ENCODE measurements around the gene PRKAG1. TPM values are rescaled to one million over a fixed set of nuclear protein-coding genes. Genes with fewer than 3 reads are reported as not detected.

The PRKAG1 gene
- polyA plus RNA-seq, 1 donor from 2014 or later: 71.0 TPM

GRCh38 chr12:48988030-48988649 is 30.4 kb downstream of the PRKAG1 start:
- H3F3A ChIP-seq (ENCODE audit: insufficient read depth, low read length, poor library complexity, severe bottlenecking): no peaks in the 10 kb centered on the region
- no peaks in the 10 kb centered on the region for H4K20me1 ChIP-seq (ENCODE audit: insufficient read depth)
- H3K4me2 ChIP-seq (ENCODE audit: low read length): no peak overlapping the region
- TF ChIP-seq TAF1 (IDR thresholded peaks at IDR 0.05; ENCODE audit: low read depth): no peak
- TF ChIP-seq RAD21 (conservative IDR thresholded peaks at IDR 0.05): peak; percentile 33
- TF ChIP-seq EP300 (conservative IDR thresholded peaks at IDR 0.05; ENCODE audit: poor library complexity, severe bottlenecking): no peak
- TF ChIP-seq EZH2 (IDR thresholded peaks at IDR 0.05; ENCODE audit: borderline replicate concordance, insufficient read depth, low read length, poor library complexity, severe bottlenecking): no peak
- TF ChIP-seq POLR2AphosphoS5 (IDR thresholded peaks at IDR 0.05): no peak
- peak; percentile 62 for TF ChIP-seq CTCF (IDR thresholded peaks at IDR 0.05; ENCODE audit: poor library complexity, severe bottlenecking)
- no peak for TF ChIP-seq MXI1 (conservative IDR thresholded peaks at IDR 0.05; ENCODE audit: poor library complexity, severe bottlenecking)
- peak; percentile 53 for TF ChIP-seq SMC3 (conservative IDR thresholded peaks at IDR 0.05; ENCODE audit: poor library complexity)
- no peak for TF ChIP-seq REST (IDR thresholded peaks at IDR 0.05; ENCODE audit: borderline replicate concordance)
- H3K4me3 ChIP-seq (ENCODE audit: low read length): no peak overlapping the region
- H3K79me2 ChIP-seq (replicated peaks; ENCODE audit: insufficient read depth, low read length): no peaks in the 10 kb centered on the region
- no peak overlapping the region for H2AFZ ChIP-seq (ENCODE audit: low read depth, low read length)
- H3K27ac ChIP-seq (ENCODE audit: low read length): no peak overlapping the region
- H3K9me3 ChIP-seq (ENCODE audit: low read length): no peaks in the 10 kb centered on the region
- H3K36me3 ChIP-seq (ENCODE audit: insufficient read depth, low read length): no peaks in the 10 kb centered on the region
- no peak overlapping the region for H3K9ac ChIP-seq (ENCODE audit: low read length)
- no peaks in the 10 kb centered on the region for H3K9me2 ChIP-seq (ENCODE audit: insufficient read depth, low read length)
- H3K27me3 ChIP-seq (ENCODE audit: insufficient read depth, low read depth, low read length): peaks cover 96% of the 10 kb centered on the region

- no peak overlapping the region for H3K27ac ChIP-seq (ENCODE audit: low read length)
- no peak overlapping the region for H3K9ac ChIP-seq (ENCODE audit: low read length)
- H4K20me1 ChIP-seq (ENCODE audit: insufficient read depth): no peaks in the 10 kb centered on the region
- no peak overlapping the region for H3K4me3 ChIP-seq (ENCODE audit: low read length)
- no peaks in the 10 kb centered on the region for H3K9me2 ChIP-seq (ENCODE audit: insufficient read depth, low read length)
- no peak overlapping the region for H3K4me2 ChIP-seq (ENCODE audit: low read length)
- no peak overlapping the region for H2AFZ ChIP-seq (ENCODE audit: low read depth, low read length)
- no peak for TF ChIP-seq MXI1 (conservative IDR thresholded peaks at IDR 0.05; ENCODE audit: poor library complexity, severe bottlenecking)
- no peak for TF ChIP-seq CTCF (IDR thresholded peaks at IDR 0.05; ENCODE audit: poor library complexity, severe bottlenecking)
- no peak for TF ChIP-seq TAF1 (IDR thresholded peaks at IDR 0.05; ENCODE audit: low read depth)
- TF ChIP-seq SMC3 (conservative IDR thresholded peaks at IDR 0.05; ENCODE audit: poor library complexity): no peak
- no peak for TF ChIP-seq EZH2 (IDR thresholded peaks at IDR 0.05; ENCODE audit: borderline replicate concordance, insufficient read depth, low read length, poor library complexity, severe bottlenecking)
- no peak for TF ChIP-seq POLR2AphosphoS5 (IDR thresholded peaks at IDR 0.05)
- TF ChIP-seq EP300 (conservative IDR thresholded peaks at IDR 0.05; ENCODE audit: poor library complexity, severe bottlenecking): no peak
- peaks cover 98% of the 10 kb centered on the region for H3K27me3 ChIP-seq (ENCODE audit: insufficient read depth, low read depth, low read length)
- no peaks in the 10 kb centered on the region for H3K36me3 ChIP-seq (ENCODE audit: insufficient read depth, low read length)
- H3K9me3 ChIP-seq (ENCODE audit: low read length): no peaks in the 10 kb centered on the region
- H3F3A ChIP-seq (ENCODE audit: insufficient read depth, low read length, poor library complexity, severe bottlenecking): no peaks in the 10 kb centered on the region
- no peaks in the 10 kb centered on the region for H3K79me2 ChIP-seq (replicated peaks; ENCODE audit: insufficient read depth, low read length)
Measured at GRCh38 chr12:48986720-48987291, 31.8 kb downstream of the PRKAG1 start.
